ENCODE results near the gene ALKBH1. TPM values are rescaled to one million over a fixed set of nuclear protein-coding genes. Genes with fewer than 3 reads are reported as not detected.
"Not testable (repeated sequence)": the region's sequence is repeated elsewhere in the genome, so short reads cannot be mapped to it uniquely, and the experiment has no call there.

ALKBH1 gene
- 7.8 TPM for polyA plus RNA-seq (2013, experiment 1 of 2)
- polyA plus RNA-seq (2013, experiment 2 of 2), result 8.5 TPM

- Histone ChIP-seq H3K9ac (ENCODE audit: low read depth, low read length, poor library complexity) (peak within 1 kb of the TSS; percentile 78), H3K4me2 (ENCODE audit: insufficient read depth, low read length, poor library complexity, severe bottlenecking) (peak within 1 kb of the TSS; percentile 78), H3K4ac (ENCODE audit: low read length) (no peak within 1 kb of the TSS), H2AK5ac (ENCODE audit: low read depth, low read length) (no peak within 1 kb of the TSS), H3K79me1 (ENCODE audit: low read depth, low read length) (peaks cover 4% of the 10 kb centered on the region), H3K4me3 (ENCODE audit: low read length in 2 of 2) (peak within 1 kb of the TSS; percentile 97 to 98), H4K8ac (ENCODE audit: low read depth, low read length) (no peak within 1 kb of the TSS), H2BK12ac (ENCODE audit: low read length) (no peak within 1 kb of the TSS), H3K14ac (ENCODE audit: low read length) (no peak within 1 kb of the TSS), H3K27ac (replicated peaks; ENCODE audit: low read length) (peak within 1 kb of the TSS; percentile 48), H3K27me3 (ENCODE audit: control insufficient read depth in 3 of 3, insufficient read depth in 3 of 3, low read depth in 1 of 3, low read length in 3 of 3) (no peaks in the 10 kb centered on the region), H3K9me3 (replicated peaks in 1 of 2; ENCODE audit: control insufficient read depth in 2 of 2, insufficient read depth in 1 of 2, low read depth in 1 of 2, low read length in 2 of 2) (no peaks in the 10 kb centered on the region), H3K18ac (ENCODE audit: low read length) (peak within 1 kb of the TSS; percentile 88), H3K4me1 (ENCODE audit: control insufficient read depth in 2 of 2, insufficient read depth in 1 of 2, low read depth in 1 of 2, low read length in 2 of 2) (peaks cover 4 to 14% of the 10 kb centered on the region in 2 donors), H3K36me3 (replicated peaks in 1 of 2; ENCODE audit: control insufficient read depth in 2 of 2, insufficient read depth in 2 of 2, low read length in 2 of 2) (peaks cover 13 to 51% of the 10 kb centered on the region in 2 donors), H2BK120ac (ENCODE audit: low read depth, low read length) (no peak within 1 kb of the TSS), H4K91ac (ENCODE audit: low read depth, low read length, poor library complexity) (no peak within 1 kb of the TSS), H2AFZ (ENCODE audit: low read length) (peak within 1 kb of the TSS; percentile 92), H2BK5ac (ENCODE audit: low read length) (no peak within 1 kb of the TSS), H3K23ac (ENCODE audit: low read depth, low read length, poor library complexity) (peak within 1 kb of the TSS; percentile 35), H2BK15ac (ENCODE audit: low read length) (no peak within 1 kb of the TSS)
- DNase-seq (ENCODE audit: low spot score), result peak; percentile 79
- WGBS, 2 donors (ENCODE audit: extremely low coverage in 2 of 2, insufficient read length in 2 of 2, insufficient replicate concordance in 1 of 2), result no CpG with 5 or more reads among the region's 49 CpGs
These were observed at the start of gene ALKBH1, which contains the start of gene SLIRP for GRCh38 chr14:77707724-77708408. ALKBH1 (minus strand) TSS chr14:77708023; CDS start chr14:77708004, 19 bp downstream. SLIRP (plus strand) TSS chr14:77708103; CDS start chr14:77708112, 9 bp downstream.

- no peak overlapping the region for H4K91ac ChIP-seq (ENCODE audit: low read depth, low read length, poor library complexity)
- H3K9me3 ChIP-seq (replicated peaks in 1 of 2; ENCODE audit: control insufficient read depth in 2 of 2, insufficient read depth in 1 of 2, low read depth in 1 of 2, low read length in 2 of 2), result peaks cover 2 to 8% of the 10 kb centered on the region in 2 donors
- no peaks in the 10 kb centered on the region for H3K4me1 ChIP-seq (ENCODE audit: control insufficient read depth in 2 of 2, insufficient read depth in 1 of 2, low read depth in 1 of 2, low read length in 2 of 2)
- H3K23ac ChIP-seq (ENCODE audit: low read depth, low read length, poor library complexity), result no peak overlapping the region
- no peak overlapping the region for H3K27ac ChIP-seq (replicated peaks; ENCODE audit: low read length)
- no peak overlapping the region for H4K8ac ChIP-seq (ENCODE audit: low read depth, low read length)
- peaks cover 4% of the 10 kb centered on the region for H3K79me1 ChIP-seq (ENCODE audit: low read depth, low read length)
- H3K18ac ChIP-seq (ENCODE audit: low read length), result no peak overlapping the region
- no peak overlapping the region for H3K4me2 ChIP-seq (ENCODE audit: insufficient read depth, low read length, poor library complexity, severe bottlenecking)
- H3K9ac ChIP-seq (ENCODE audit: low read depth, low read length, poor library complexity), result no peak overlapping the region
- WGBS, 2 donors (ENCODE audit: extremely low coverage in 2 of 2, insufficient read length in 2 of 2, insufficient replicate concordance in 1 of 2), result no CpG with 5 or more reads among the region's 3 CpGs
- no peak overlapping the region for H2BK5ac ChIP-seq (ENCODE audit: low read length)
- H3K4me3 ChIP-seq (ENCODE audit: low read length in 2 of 2), result no peak overlapping the region
- no peaks in the 10 kb centered on the region for H3K27me3 ChIP-seq (ENCODE audit: control insufficient read depth in 3 of 3, insufficient read depth in 3 of 3, low read depth in 1 of 3, low read length in 3 of 3)
- H2BK120ac ChIP-seq (ENCODE audit: low read depth, low read length), result no peak overlapping the region
- DNase-seq (ENCODE audit: low spot score), result no peak
- H2AK5ac ChIP-seq (ENCODE audit: low read depth, low read length), result no peak overlapping the region
- H2BK12ac ChIP-seq (ENCODE audit: low read length), result no peak overlapping the region
- no peak overlapping the region for H3K14ac ChIP-seq (ENCODE audit: low read length)
- no peak overlapping the region for H2BK15ac ChIP-seq (ENCODE audit: low read length)
- no peak overlapping the region for H3K4ac ChIP-seq (ENCODE audit: low read length)
- H3K36me3 ChIP-seq (replicated peaks in 1 of 2; ENCODE audit: control insufficient read depth in 2 of 2, insufficient read depth in 2 of 2, low read length in 2 of 2), result peaks cover 21 to 93% of the 10 kb centered on the region in 2 donors
- H2AFZ ChIP-seq (ENCODE audit: low read length), result no peak overlapping the region
These were observed 45.1 kb upstream of the ALKBH1 start for GRCh38 chr14:77752799-77753516.

- H4K91ac ChIP-seq (ENCODE audit: low read depth, low read length, poor library complexity), result no peak overlapping the region
- H2BK12ac ChIP-seq (ENCODE audit: low read length), result no peak overlapping the region
- no peak overlapping the region for H2AFZ ChIP-seq (ENCODE audit: low read length)
- no peak overlapping the region for H2AK5ac ChIP-seq (ENCODE audit: low read depth, low read length)
- H3K9ac ChIP-seq (ENCODE audit: low read depth, low read length, poor library complexity), result no peak overlapping the region
- H3K14ac ChIP-seq (ENCODE audit: low read length), result no peak overlapping the region
- no peak overlapping the region for H3K27ac ChIP-seq (replicated peaks; ENCODE audit: low read length)
- H3K4ac ChIP-seq (ENCODE audit: low read length), result no peak overlapping the region
- H3K27me3 ChIP-seq (ENCODE audit: control insufficient read depth in 3 of 3, insufficient read depth in 3 of 3, low read depth in 1 of 3, low read length in 3 of 3), result no peaks in the 10 kb centered on the region
- H3K23ac ChIP-seq (ENCODE audit: low read depth, low read length, poor library complexity), result no peak overlapping the region
- DNase-seq (ENCODE audit: low spot score), result no peak
- H2BK5ac ChIP-seq (ENCODE audit: low read length), result no peak overlapping the region
- no peak overlapping the region for H2BK120ac ChIP-seq (ENCODE audit: low read depth, low read length)
- H3K9me3 ChIP-seq (replicated peaks in 1 of 2; ENCODE audit: control insufficient read depth in 2 of 2, insufficient read depth in 1 of 2, low read depth in 1 of 2, low read length in 2 of 2), result peaks cover 2 to 8% of the 10 kb centered on the region in 2 donors
- H2BK15ac ChIP-seq (ENCODE audit: low read length), result no peak overlapping the region
- H3K4me2 ChIP-seq (ENCODE audit: insufficient read depth, low read length, poor library complexity, severe bottlenecking), result no peak overlapping the region
- peaks cover 21 to 90% of the 10 kb centered on the region in 2 donors for H3K36me3 ChIP-seq (replicated peaks in 1 of 2; ENCODE audit: control insufficient read depth in 2 of 2, insufficient read depth in 2 of 2, low read length in 2 of 2)
- H4K8ac ChIP-seq (ENCODE audit: low read depth, low read length), result no peak overlapping the region
- H3K4me3 ChIP-seq (ENCODE audit: low read length in 2 of 2), result no peak overlapping the region
- H3K4me1 ChIP-seq (ENCODE audit: control insufficient read depth in 2 of 2, insufficient read depth in 1 of 2, low read depth in 1 of 2, low read length in 2 of 2), result no peaks in the 10 kb centered on the region
- H3K18ac ChIP-seq (ENCODE audit: low read length), result no peak overlapping the region
- peaks cover 4% of the 10 kb centered on the region for H3K79me1 ChIP-seq (ENCODE audit: low read depth, low read length)
- WGBS, 2 donors (ENCODE audit: extremely low coverage in 2 of 2, insufficient read length in 2 of 2, insufficient replicate concordance in 1 of 2), result no CpG with 5 or more reads among the region's 2 CpGs
These were observed 44.4 kb upstream of the ALKBH1 start for GRCh38 chr14:77752266-77752665.

GRCh38 chr14:77747425-77747824 is 39.6 kb upstream of the ALKBH1 start:
- not testable (repeated sequence) for H3K14ac ChIP-seq (ENCODE audit: low read length); H2BK120ac ChIP-seq (ENCODE audit: low read depth, low read length); H3K18ac ChIP-seq (ENCODE audit: low read length); H3K4me2 ChIP-seq (ENCODE audit: insufficient read depth, low read length, poor library complexity, severe bottlenecking); H3K23ac ChIP-seq (ENCODE audit: low read depth, low read length, poor library complexity); H3K4me3 ChIP-seq (ENCODE audit: low read length in 2 of 2); H3K9me3 ChIP-seq (replicated peaks in 1 of 2; ENCODE audit: control insufficient read depth in 2 of 2, insufficient read depth in 1 of 2, low read depth in 1 of 2, low read length in 2 of 2); H3K79me1 ChIP-seq (ENCODE audit: low read depth, low read length); H3K4me1 ChIP-seq (ENCODE audit: control insufficient read depth in 2 of 2, insufficient read depth in 1 of 2, low read depth in 1 of 2, low read length in 2 of 2); H2AFZ ChIP-seq (ENCODE audit: low read length); H3K9ac ChIP-seq (ENCODE audit: low read depth, low read length, poor library complexity); H4K91ac ChIP-seq (ENCODE audit: low read depth, low read length, poor library complexity); H3K27ac ChIP-seq (replicated peaks; ENCODE audit: low read length); H2BK12ac ChIP-seq (ENCODE audit: low read length); DNase-seq (ENCODE audit: low spot score); H2BK5ac ChIP-seq (ENCODE audit: low read length); H4K8ac ChIP-seq (ENCODE audit: low read depth, low read length); H3K4ac ChIP-seq (ENCODE audit: low read length); H2BK15ac ChIP-seq (ENCODE audit: low read length); H2AK5ac ChIP-seq (ENCODE audit: low read depth, low read length); H3K27me3 ChIP-seq (ENCODE audit: control insufficient read depth in 3 of 3, insufficient read depth in 3 of 3, low read depth in 1 of 3, low read length in 3 of 3)
- peaks cover 17 to 82% of the 10 kb centered on the region in 2 donors for H3K36me3 ChIP-seq (replicated peaks in 1 of 2; ENCODE audit: control insufficient read depth in 2 of 2, insufficient read depth in 2 of 2, low read length in 2 of 2)
- WGBS, 2 donors (ENCODE audit: extremely low coverage in 2 of 2, insufficient read length in 2 of 2, insufficient replicate concordance in 1 of 2), result no CpG with 5 or more reads among the region's 33 CpGs

Data from neuronal stem cell (in vitro differentiated cells).